ENCODE results near the gene ZNF385B.

DNA sequence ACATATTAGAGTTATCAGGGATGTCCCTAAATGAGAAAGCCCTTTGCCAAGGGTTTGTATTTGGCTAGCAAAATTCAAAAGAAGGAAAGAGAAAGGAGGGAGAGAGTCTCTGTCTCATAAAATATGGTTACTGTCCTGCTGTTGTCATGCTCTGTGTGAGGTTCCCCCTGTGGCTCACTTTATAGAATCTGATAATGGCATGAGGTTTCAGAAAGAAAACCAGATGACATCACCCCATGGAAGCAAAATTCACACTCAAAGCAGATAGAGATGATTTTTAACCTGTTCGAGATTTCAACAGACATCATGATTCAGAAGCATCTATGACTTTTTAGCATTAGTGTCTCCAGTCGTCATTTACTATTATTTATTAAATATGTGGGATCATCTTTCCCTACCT is 431.8 kb downstream of the ZNF385B start:
- TF ChIP-seq, protein P1, sequence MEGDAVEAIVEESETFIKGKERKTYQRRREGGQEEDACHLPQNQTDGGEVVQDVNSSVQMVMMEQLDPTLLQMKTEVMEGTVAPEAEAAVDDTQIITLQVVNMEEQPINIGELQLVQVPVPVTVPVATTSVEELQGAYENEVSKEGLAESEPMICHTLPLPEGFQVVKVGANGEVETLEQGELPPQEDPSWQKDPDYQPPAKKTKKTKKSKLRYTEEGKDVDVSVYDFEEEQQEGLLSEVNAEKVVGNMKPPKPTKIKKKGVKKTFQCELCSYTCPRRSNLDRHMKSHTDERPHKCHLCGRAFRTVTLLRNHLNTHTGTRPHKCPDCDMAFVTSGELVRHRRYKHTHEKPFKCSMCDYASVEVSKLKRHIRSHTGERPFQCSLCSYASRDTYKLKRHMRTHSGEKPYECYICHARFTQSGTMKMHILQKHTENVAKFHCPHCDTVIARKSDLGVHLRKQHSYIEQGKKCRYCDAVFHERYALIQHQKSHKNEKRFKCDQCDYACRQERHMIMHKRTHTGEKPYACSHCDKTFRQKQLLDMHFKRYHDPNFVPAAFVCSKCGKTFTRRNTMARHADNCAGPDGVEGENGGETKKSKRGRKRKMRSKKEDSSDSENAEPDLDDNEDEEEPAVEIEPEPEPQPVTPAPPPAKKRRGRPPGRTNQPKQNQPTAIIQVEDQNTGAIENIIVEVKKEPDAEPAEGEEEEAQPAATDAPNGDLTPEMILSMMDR (IDR thresholded peaks at IDR 0.05; ENCODE audit: insufficient read depth, low read length, poor library complexity, severe bottlenecking): no peak
- no peak for TF ChIP-seq EZH2phosphoT487 (conservative IDR thresholded peaks at IDR 0.05; ENCODE audit: low read length)
